Measurements from ENCODE around the gene NETO1.

The NETO1 gene

DNA sequence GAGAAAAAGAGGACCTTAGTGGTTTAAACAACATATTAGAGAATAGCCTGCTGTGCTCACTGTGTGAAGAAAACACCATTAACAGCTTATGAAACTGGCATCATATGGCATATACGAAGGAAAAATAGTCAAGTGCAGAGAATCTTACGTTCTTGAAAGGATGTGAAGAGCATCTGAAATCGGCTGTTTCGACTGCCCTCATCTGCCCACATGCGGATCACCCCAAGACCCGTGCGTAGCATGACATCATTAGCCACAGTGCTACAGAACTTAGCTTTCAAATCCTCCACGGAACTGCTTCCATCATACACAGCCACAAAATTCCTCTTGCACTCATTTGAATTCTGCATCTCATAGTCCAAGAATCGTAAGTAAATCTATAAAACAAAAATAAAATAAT is 84.3 kb downstream of the NETO1 start:
- no peaks in the 10 kb centered on the region for H3K27me3 ChIP-seq (ENCODE audit: insufficient read depth, low read length)
- H3K4me3 ChIP-seq (ENCODE audit: low read length), result no peak overlapping the region
- no peak overlapping the region for H3K27ac ChIP-seq (ENCODE audit: low read length)
- H3K9me3 ChIP-seq (ENCODE audit: insufficient read depth, low read depth, low read length), result no peaks in the 10 kb centered on the region
- no peak overlapping the region for H3K9ac ChIP-seq (ENCODE audit: low read depth, low read length)
- no peaks in the 10 kb centered on the region for H3K4me1 ChIP-seq (ENCODE audit: insufficient read depth, low read length)
- H3K36me3 ChIP-seq (ENCODE audit: insufficient read depth, low read depth, low read length), result no peaks in the 10 kb centered on the region

DNA sequence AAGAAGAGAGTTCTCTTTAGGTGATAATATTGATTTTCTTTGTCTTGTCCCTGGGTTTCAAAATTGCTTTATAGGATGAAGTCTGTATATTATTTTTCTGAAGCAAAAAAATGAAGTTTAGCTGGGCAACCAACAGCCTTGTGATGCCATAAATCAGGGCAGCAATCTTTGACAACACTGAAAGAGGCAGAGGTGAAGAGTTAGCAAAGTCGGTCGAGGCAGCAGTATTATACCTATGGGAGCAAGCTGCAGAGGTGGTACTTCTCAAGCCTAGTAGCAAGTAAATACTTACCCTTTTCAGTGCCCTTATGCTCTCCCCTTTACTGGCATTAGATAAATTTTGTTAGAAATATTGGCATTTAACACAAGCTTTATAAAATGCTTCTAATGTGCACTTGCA is 92.9 kb downstream of the NETO1 start:
- H3K9ac ChIP-seq (ENCODE audit: low read depth, low read length), result no peak overlapping the region
- no peak overlapping the region for H3K4me3 ChIP-seq (ENCODE audit: low read length)
- no peaks in the 10 kb centered on the region for H3K36me3 ChIP-seq (ENCODE audit: insufficient read depth, low read depth, low read length)
- H3K27me3 ChIP-seq (ENCODE audit: insufficient read depth, low read length), result no peaks in the 10 kb centered on the region
- no peak overlapping the region for H3K27ac ChIP-seq (ENCODE audit: low read length)
- H3K9me3 ChIP-seq (ENCODE audit: insufficient read depth, low read depth, low read length), result no peaks in the 10 kb centered on the region
- no peaks in the 10 kb centered on the region for H3K4me1 ChIP-seq (ENCODE audit: insufficient read depth, low read length)

DNA sequence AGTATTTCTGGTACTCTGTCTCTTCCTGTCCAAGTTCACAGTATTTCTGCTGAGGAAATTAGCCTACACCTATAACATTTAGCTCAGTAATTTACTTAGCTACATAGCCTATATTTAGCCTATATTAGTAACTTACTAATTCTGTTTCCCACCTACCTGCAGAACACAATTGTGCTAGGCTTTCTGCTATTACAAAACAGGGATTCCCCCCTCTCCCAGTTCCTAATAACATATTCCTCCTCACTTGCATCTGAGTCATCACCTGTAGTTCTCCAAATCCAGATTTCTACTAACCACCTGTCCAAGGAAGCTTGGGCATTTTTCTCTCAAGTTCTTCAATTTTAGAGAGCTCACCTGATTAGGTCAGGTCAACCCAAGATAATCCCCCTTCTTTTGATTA is 94.9 kb downstream of the NETO1 start:
- no peaks in the 10 kb centered on the region for H3K9me3 ChIP-seq (ENCODE audit: insufficient read depth, low read depth, low read length)
- no peaks in the 10 kb centered on the region for H3K4me1 ChIP-seq (ENCODE audit: insufficient read depth, low read length)
- H3K4me3 ChIP-seq (ENCODE audit: low read length), result no peak overlapping the region
- H3K36me3 ChIP-seq (ENCODE audit: insufficient read depth, low read depth, low read length), result no peaks in the 10 kb centered on the region
- no peak overlapping the region for H3K9ac ChIP-seq (ENCODE audit: low read depth, low read length)
- no peaks in the 10 kb centered on the region for H3K27me3 ChIP-seq (ENCODE audit: insufficient read depth, low read length)
- no peak overlapping the region for H3K27ac ChIP-seq (ENCODE audit: low read length)

DNA sequence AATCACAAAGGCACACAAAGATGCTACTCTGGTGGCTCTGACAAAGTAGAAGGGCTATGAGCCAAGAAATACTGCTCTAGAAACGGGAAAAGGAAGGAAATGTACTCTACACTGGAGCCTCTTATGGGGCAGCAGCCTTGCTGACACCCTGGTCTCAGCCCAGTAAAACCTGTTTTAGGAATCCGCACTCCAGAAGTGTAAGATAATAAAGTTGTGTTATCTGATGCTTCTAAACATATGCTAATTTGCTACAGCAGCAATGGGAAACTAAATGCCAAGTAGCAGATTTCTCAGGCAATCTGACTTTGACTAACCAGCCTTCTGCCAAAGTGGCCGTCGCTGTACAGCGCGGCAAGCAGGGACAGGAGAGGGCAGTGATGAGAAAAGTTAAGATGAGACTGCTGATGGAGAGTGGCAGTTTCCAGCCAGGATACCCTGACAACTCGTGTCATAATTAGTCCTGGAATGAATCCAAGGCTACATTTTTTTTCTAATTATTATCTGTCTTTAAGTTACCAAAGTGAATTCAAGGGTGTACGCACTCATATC is 99.0 kb downstream of the NETO1 start:
- H3K9ac ChIP-seq (ENCODE audit: low read depth, low read length), result no peak overlapping the region
- no peak overlapping the region for H3K4me3 ChIP-seq (ENCODE audit: low read length)
- H3K4me1 ChIP-seq (ENCODE audit: insufficient read depth, low read length), result no peaks in the 10 kb centered on the region
- no peaks in the 10 kb centered on the region for H3K36me3 ChIP-seq (ENCODE audit: insufficient read depth, low read depth, low read length)
- H3K27ac ChIP-seq (ENCODE audit: low read length), result no peak overlapping the region
- H3K27me3 ChIP-seq (ENCODE audit: insufficient read depth, low read length), result no peaks in the 10 kb centered on the region
- H3K9me3 ChIP-seq (ENCODE audit: insufficient read depth, low read depth, low read length), result no peaks in the 10 kb centered on the region

DNA sequence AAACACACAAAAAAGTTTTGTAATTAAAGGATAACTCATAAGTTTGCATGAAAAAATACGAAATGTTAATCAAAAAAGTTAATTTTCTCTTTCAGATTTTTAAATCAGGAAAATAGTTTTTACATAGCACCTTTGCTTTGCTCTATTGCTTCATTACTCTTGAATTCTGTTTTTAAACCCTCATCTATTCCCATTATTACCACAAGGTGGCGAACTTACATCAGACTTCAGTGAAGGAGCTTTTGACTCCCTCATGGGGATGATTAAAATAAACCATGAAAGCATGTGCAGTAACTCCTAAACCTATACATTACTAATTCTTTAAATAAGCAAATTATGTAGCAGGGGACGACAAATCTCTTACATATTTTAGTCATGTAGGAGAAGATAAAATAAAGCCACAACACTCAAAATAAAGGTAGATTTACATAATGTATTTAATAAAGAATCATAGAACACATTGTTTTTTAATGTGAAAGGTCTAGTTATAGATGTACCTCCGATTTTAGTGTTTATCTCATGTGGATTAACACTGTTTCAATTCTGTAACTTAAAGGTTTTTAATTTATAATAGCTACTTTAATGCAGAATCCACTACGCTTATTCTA is 105.2 kb downstream of the NETO1 start:
- H3K9ac ChIP-seq (ENCODE audit: low read depth, low read length), result no peak overlapping the region
- H3K27ac ChIP-seq (ENCODE audit: low read length), result no peak overlapping the region
- H3K4me3 ChIP-seq (ENCODE audit: low read length), result no peak overlapping the region
- no peaks in the 10 kb centered on the region for H3K36me3 ChIP-seq (ENCODE audit: insufficient read depth, low read depth, low read length)
- no peaks in the 10 kb centered on the region for H3K27me3 ChIP-seq (ENCODE audit: insufficient read depth, low read length)
- no peaks in the 10 kb centered on the region for H3K9me3 ChIP-seq (ENCODE audit: insufficient read depth, low read depth, low read length)
- no peaks in the 10 kb centered on the region for H3K4me1 ChIP-seq (ENCODE audit: insufficient read depth, low read length)

DNA sequence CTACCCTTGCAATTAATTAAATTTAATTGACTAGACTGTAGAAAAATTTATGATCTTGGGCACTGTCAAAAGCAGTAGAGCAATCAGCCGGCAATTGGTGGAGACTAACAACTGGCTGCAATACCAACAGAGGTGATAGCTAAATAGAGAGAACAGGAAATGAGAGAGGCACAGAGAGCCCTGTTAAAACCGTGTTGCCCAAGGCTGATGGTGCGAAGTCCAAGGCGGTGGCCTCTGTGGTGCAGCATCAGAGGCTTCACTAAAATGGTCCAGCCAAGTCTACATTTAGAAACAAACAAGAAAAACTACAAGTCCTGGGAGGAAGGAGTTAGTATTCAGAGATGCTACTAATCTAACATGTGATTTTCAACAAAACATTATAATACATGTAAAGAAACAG is 115.6 kb downstream of the NETO1 start:
- H3K9me3 ChIP-seq (ENCODE audit: insufficient read depth, low read depth, low read length), result no peaks in the 10 kb centered on the region
- no peak overlapping the region for H3K4me3 ChIP-seq (ENCODE audit: low read length)

DNA sequence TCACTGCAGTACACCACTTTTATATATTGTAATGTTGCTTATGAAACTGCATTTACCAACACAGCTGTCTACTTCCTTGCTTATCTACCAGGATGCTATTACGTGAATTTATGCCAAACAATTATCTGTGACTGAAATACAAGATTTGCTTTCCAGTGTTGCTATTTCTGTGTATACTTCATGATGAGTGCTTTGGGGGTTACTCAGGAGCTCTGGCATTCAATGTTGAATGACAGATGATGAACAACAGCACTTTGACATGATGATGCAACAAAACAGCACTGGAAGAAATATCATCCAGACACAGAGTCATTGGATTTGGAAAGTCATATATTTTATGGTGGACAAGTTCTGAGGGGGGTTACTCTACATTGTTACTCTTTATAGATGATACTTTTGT is 125.8 kb downstream of the NETO1 start:
- Histone ChIP-seq H3K27ac (ENCODE audit: low read length) (no peak overlapping the region), H3K4me3 (ENCODE audit: low read length) (no peak overlapping the region), H3K36me3 (ENCODE audit: insufficient read depth, low read depth, low read length) (no peaks in the 10 kb centered on the region), H3K4me1 (ENCODE audit: insufficient read depth, low read length) (peaks cover 6% of the 10 kb centered on the region), H3K9ac (ENCODE audit: low read depth, low read length) (no peak overlapping the region), H3K9me3 (ENCODE audit: insufficient read depth, low read depth, low read length) (no peaks in the 10 kb centered on the region), H3K27me3 (ENCODE audit: insufficient read depth, low read length) (no peaks in the 10 kb centered on the region)

More for the DNA sequence above, 115.6 kb downstream of the NETO1 start:
- no peak overlapping the region for H3K9ac ChIP-seq (ENCODE audit: low read depth, low read length)
- peaks cover 6% of the 10 kb centered on the region; the same call in 1 of the 2 replicates for H3K36me3 ChIP-seq (ENCODE audit: insufficient read depth, low read depth, low read length)
- H3K27me3 ChIP-seq (ENCODE audit: insufficient read depth, low read length), result no peaks in the 10 kb centered on the region
- H3K4me1 ChIP-seq (ENCODE audit: insufficient read depth, low read length), result no peaks in the 10 kb centered on the region
- H3K27ac ChIP-seq (ENCODE audit: low read length), result no peak overlapping the region

DNA sequence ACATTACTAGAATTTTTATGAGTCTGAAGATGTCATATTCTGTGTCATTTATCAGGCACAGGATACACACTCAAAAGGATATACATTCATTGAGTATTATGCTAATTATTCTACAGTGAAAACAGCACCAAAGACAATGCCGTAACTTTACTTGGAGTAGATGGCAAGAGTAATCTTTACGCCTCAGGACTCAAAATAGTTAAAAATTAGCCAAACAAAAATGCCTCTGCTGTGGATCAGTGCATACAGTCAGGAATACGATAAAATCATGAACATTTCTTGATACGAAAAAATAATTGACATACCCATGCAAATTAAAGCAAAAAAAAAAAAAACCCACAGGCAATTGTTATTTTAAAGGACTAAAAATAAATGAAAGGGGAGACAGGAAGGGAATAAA is 129.7 kb downstream of the NETO1 start:
- H3K27me3 ChIP-seq (ENCODE audit: insufficient read depth, low read length), result no peaks in the 10 kb centered on the region
- no peak overlapping the region for H3K27ac ChIP-seq (ENCODE audit: low read length)
- H3K9me3 ChIP-seq (ENCODE audit: insufficient read depth, low read depth, low read length), result no peaks in the 10 kb centered on the region
- peaks cover 6% of the 10 kb centered on the region for H3K4me1 ChIP-seq (ENCODE audit: insufficient read depth, low read length)
- no peak overlapping the region for H3K9ac ChIP-seq (ENCODE audit: low read depth, low read length)
- no peaks in the 10 kb centered on the region for H3K36me3 ChIP-seq (ENCODE audit: insufficient read depth, low read depth, low read length)
- H3K4me3 ChIP-seq (ENCODE audit: low read length), result no peak overlapping the region

DNA sequence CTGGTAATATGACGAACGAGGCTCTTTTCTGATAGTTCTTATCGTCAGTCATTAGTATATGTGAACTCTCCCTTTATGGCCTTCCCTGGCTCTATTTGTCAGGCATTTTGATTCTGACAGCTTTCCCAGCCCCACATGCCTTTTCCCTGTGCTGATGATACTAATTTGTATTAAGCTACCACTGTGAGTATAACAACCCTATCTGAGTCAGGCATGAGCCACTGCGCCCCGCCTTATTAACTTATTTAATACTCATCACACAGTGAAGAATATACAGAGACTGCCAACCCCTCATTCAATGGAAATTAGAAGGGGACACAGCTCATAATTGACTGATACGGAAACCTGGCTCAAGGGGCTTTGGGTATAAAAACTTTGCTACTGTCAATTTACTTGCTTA is 140.0 kb downstream of the NETO1 start:
- H3K4me3 ChIP-seq (ENCODE audit: low read length), result no peak overlapping the region

DNA sequence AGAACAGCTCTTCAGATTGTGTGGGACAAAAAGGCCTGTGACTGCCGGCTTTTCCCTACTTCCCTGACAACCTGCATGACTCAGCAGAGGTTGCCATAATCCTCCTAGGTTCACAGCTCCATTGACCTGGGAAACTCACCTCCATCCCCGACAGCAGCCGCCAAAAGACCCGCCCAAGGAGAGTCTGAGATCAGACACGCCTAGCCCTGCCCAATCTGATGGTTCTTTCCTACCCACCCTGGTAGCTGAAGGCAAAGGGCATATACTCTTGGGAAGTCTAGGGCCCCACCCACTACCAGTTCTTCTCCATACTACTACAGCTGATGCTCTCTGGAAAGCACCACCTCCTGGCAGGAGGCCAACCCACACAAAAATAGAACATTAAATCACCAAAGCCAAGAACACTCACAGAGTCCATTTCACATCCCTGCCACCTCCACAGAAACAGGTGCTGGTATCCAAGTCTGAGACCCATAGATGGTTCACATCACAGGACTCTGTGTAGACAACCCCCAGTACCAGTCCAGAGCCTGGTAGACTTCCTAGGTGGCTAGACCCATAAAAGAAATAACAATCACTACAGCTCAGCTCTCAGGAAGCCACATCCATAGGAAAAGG is 140.6 kb downstream of the NETO1 start:
- H3K27me3 ChIP-seq (ENCODE audit: insufficient read depth, low read length), result no peaks in the 10 kb centered on the region
- no peaks in the 10 kb centered on the region for H3K9me3 ChIP-seq (ENCODE audit: insufficient read depth, low read depth, low read length)
- no peak overlapping the region for H3K27ac ChIP-seq (ENCODE audit: low read length)
- H3K36me3 ChIP-seq (ENCODE audit: insufficient read depth, low read depth, low read length), result no peaks in the 10 kb centered on the region
- no peaks in the 10 kb centered on the region for H3K4me1 ChIP-seq (ENCODE audit: insufficient read depth, low read length)
- no peak overlapping the region for H3K4me3 ChIP-seq (ENCODE audit: low read length)
- H3K9ac ChIP-seq (ENCODE audit: low read depth, low read length), result no peak overlapping the region

More for the DNA sequence above, 140.0 kb downstream of the NETO1 start:
- Histone ChIP-seq H3K4me1 (ENCODE audit: insufficient read depth, low read length) (no peaks in the 10 kb centered on the region), H3K36me3 (ENCODE audit: insufficient read depth, low read depth, low read length) (no peaks in the 10 kb centered on the region), H3K27me3 (ENCODE audit: insufficient read depth, low read length) (no peaks in the 10 kb centered on the region), H3K27ac (ENCODE audit: low read length) (no peak overlapping the region), H3K9ac (ENCODE audit: low read depth, low read length) (no peak overlapping the region), H3K9me3 (ENCODE audit: insufficient read depth, low read depth, low read length) (no peaks in the 10 kb centered on the region)

DNA sequence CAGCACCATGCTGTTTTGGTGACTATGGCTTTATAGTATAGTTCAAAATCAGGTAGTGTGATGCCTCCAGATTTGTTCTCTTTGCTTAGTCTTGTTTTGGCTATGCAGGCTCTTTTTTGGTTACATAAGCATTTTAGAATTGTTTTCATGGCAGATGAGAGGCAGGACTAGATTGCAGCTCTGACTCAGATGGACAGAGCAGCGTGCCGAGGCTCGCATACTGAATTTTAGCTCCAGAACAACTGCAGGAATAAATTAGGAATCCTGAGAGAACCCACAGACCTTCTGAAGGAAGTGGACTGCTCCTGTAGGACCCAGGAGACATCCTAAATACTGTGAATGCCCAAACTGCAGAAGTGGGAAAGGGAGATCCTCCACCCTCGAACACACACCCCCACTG is 141.6 kb downstream of the NETO1 start:
- Histone ChIP-seq H3K27ac (ENCODE audit: low read length) (no peak overlapping the region), H3K36me3 (ENCODE audit: insufficient read depth, low read depth, low read length) (no peaks in the 10 kb centered on the region), H3K27me3 (ENCODE audit: insufficient read depth, low read length) (no peaks in the 10 kb centered on the region), H3K9ac (ENCODE audit: low read depth, low read length) (no peak overlapping the region), H3K4me3 (ENCODE audit: low read length) (no peak overlapping the region), H3K4me1 (ENCODE audit: insufficient read depth, low read length) (no peaks in the 10 kb centered on the region), H3K9me3 (ENCODE audit: insufficient read depth, low read depth, low read length) (no peaks in the 10 kb centered on the region)

DNA sequence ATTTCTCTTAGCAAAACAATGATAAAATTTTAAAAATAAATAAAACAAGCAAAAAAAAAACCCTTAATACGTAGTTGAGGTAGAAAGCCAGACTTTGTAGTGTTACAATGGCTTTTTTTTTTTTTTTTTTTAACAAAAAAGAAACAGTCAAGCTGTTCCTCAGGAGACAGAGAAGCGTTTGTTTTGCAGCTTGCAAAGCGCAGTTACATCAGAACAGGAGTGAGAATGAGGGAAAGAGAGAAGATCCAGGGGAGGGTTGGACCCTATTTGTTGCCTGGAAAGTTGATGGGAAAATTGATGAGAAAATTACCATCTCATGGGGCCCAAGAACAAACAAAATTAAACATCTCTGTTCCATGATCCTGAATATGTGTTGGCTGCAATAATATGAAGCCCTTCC is 146.5 kb downstream of the NETO1 start:
- H3K4me3 ChIP-seq (ENCODE audit: low read length), result no peak overlapping the region
- H3K36me3 ChIP-seq (ENCODE audit: insufficient read depth, low read depth, low read length), result no peaks in the 10 kb centered on the region

More for the DNA sequence above, 146.5 kb downstream of the NETO1 start:
- H3K9ac ChIP-seq (ENCODE audit: low read depth, low read length), result no peak overlapping the region
- no peaks in the 10 kb centered on the region for H3K27me3 ChIP-seq (ENCODE audit: insufficient read depth, low read length)
- no peaks in the 10 kb centered on the region for H3K9me3 ChIP-seq (ENCODE audit: insufficient read depth, low read depth, low read length)
- H3K4me1 ChIP-seq (ENCODE audit: insufficient read depth, low read length), result no peaks in the 10 kb centered on the region
- H3K27ac ChIP-seq (ENCODE audit: low read length), result no peak overlapping the region
